GM23338 (cell line): ENCODE data around the gene BTN3A1. TPM values are rescaled to one million over a fixed set of nuclear protein-coding genes. Genes with fewer than 3 reads are reported as not detected.

Experiments used
- ATAC-seq: fragments of 200-7000 bp; cut with Tn5 transposase; 3 replicates; pipeline ENCODE4 v1.9.1; 2020
- DNase-seq: peaks from one replicate; pipeline ENCODE4 v3.0.0-alpha.2; 2015; ENCODE audit warnings: low spot score
- H2AFZ ChIP-seq: fragments of 200-600 bp; sonication (generic); 2 replicates; pipeline ENCODE4 v1.8.0; 2016; ENCODE audit warnings: antibody characterized with exemption, mild to moderate bottlenecking, moderate library complexity
- H3F3A ChIP-seq: fragments of 200-600 bp; sonication (generic); replicated peaks from 2 replicates; pipeline ENCODE4 v1.8.0; 2017; ENCODE audit warnings: antibody characterized with exemption, mixed run types, low read depth
- H3K27ac ChIP-seq: fragments of 200-600 bp; sonication (generic); 2 replicates; pipeline ENCODE4 v1.6.1; 2016; ENCODE audit warnings: low read depth
- H3K27me3 ChIP-seq: fragments of 200-600 bp; sonication (generic); 2 replicates; pipeline ENCODE4 v1.8.0; 2016; ENCODE audit warnings: mild to moderate bottlenecking, mixed run types, moderate library complexity; ENCODE audit not compliant: insufficient read depth
- H3K36me3 ChIP-seq: fragments of 200-600 bp; sonication (generic); 2 replicates; pipeline ENCODE4 v1.8.0; 2016; ENCODE audit warnings: mild to moderate bottlenecking; ENCODE audit not compliant: insufficient read depth
- H3K4me1 ChIP-seq: fragments of 200-600 bp; sonication (generic); 2 replicates; pipeline ENCODE4 v1.8.0; 2016; ENCODE audit warnings: mild to moderate bottlenecking, moderate library complexity; ENCODE audit not compliant: insufficient read depth
- H3K4me2 ChIP-seq: fragments of 200-600 bp; sonication (generic); 2 replicates; pipeline ENCODE4 v1.7.1; 2017; ENCODE audit warnings: mixed run types
- H3K4me3 ChIP-seq: fragments of 200-600 bp; sonication (generic); 2 replicates; pipeline ENCODE4 v1.6.1; 2016; ENCODE audit warnings: mixed run types
- H3K79me2 ChIP-seq: fragments of 200-600 bp; sonication (generic); replicated peaks from 2 replicates; pipeline ENCODE4 v1.8.0; 2017; ENCODE audit warnings: mild to moderate bottlenecking; ENCODE audit not compliant: insufficient read depth
- H3K9me2 ChIP-seq: fragments of 200-600 bp; sonication (generic); 2 replicates; pipeline ENCODE4 v1.8.0; 2017; ENCODE audit not compliant: insufficient read depth
- H4K20me1 ChIP-seq: fragments of 200-600 bp; sonication (generic); replicated peaks from 2 replicates; pipeline ENCODE4 v1.8.0; 2017; ENCODE audit warnings: mild to moderate bottlenecking; ENCODE audit not compliant: insufficient read depth
- H3K27ac Mint-ChIP-seq: 2 replicates; pipeline ENCODE4 v1.8.0; 2020; ENCODE audit warnings: inconsistent platforms, mild to moderate bottlenecking, moderate library complexity, mixed read lengths
- H3K27me3 Mint-ChIP-seq: 3 replicates; pipeline ENCODE4 v1.8.0; 2022; ENCODE audit warnings: low read depth, mild to moderate bottlenecking, moderate library complexity, mixed read lengths, inconsistent platforms; ENCODE audit not compliant: insufficient read depth, poor library complexity
- H3K36me3 Mint-ChIP-seq: 3 replicates; pipeline ENCODE4 v1.8.0; 2021; ENCODE audit warnings: low read depth, mild to moderate bottlenecking, inconsistent platforms, moderate library complexity, mixed read lengths
- H3K4me1 Mint-ChIP-seq: 3 replicates; pipeline ENCODE4 v1.8.0; 2020; ENCODE audit warnings: mild to moderate bottlenecking, inconsistent platforms, mixed read lengths
- H3K4me3 Mint-ChIP-seq: 3 replicates; pipeline ENCODE4 v1.8.0; 2021; ENCODE audit warnings: moderate library complexity, mild to moderate bottlenecking, inconsistent platforms, mixed read lengths
- H3K9me3 Mint-ChIP-seq: 3 replicates; pipeline ENCODE4 v1.8.0; 2020; ENCODE audit warnings: moderate library complexity, mild to moderate bottlenecking, inconsistent platforms, mixed read lengths
- CREB1 ChIP-seq: fragments of 250-450 bp; sonication (Bioruptor Pico); IDR thresholded peaks from 2 replicates; pipeline ENCODE4 v1.5.0; 2020; ENCODE audit warnings: low read depth, mild to moderate bottlenecking, moderate library complexity
- CTCF ChIP-seq, 2 experiments: fragments of 200-600 bp in 1 of 2; sonication (generic) in 1 of 2; conservative IDR thresholded peaks; 2 replicates each; pipeline versions ENCODE4 v1.5.1 to v1.6.1; 2016 to 2017; ENCODE audit warnings: antibody characterized with exemption in 2 of 2, low read depth in 2 of 2, mild to moderate bottlenecking in 2 of 2, moderate library complexity in 1 of 2
- EZH2 ChIP-seq: fragments of 200-600 bp; sonication (generic); IDR thresholded peaks from one replicate; pipeline ENCODE4 v1.8.0; 2017; ENCODE audit warnings: antibody characterized with exemption, mild to moderate bottlenecking, low read depth; ENCODE audit not compliant: unreplicated experiment
- EZH2phosphoT487 ChIP-seq: fragments of 200-600 bp; sonication (generic); IDR thresholded peaks from one replicate; pipeline ENCODE4 v1.8.1; 2018; ENCODE audit warnings: antibody characterized with exemption; ENCODE audit not compliant: unreplicated experiment
- JUNB ChIP-seq: IDR thresholded peaks from one replicate; pipeline ENCODE4 v1.6.1; 2016; ENCODE audit warnings: antibody characterized with exemption; ENCODE audit not compliant: unreplicated experiment
- NANOG ChIP-seq: IDR thresholded peaks from 2 replicates; pipeline ENCODE4 v1.6.1; 2016; ENCODE audit warnings: antibody characterized with exemption, borderline replicate concordance
- POLR2AphosphoS5 ChIP-seq: IDR thresholded peaks from 2 replicates; pipeline ENCODE4 v1.6.1; 2016; ENCODE audit warnings: antibody characterized with exemption, low read depth
- STAT1 ChIP-seq: IDR thresholded peaks from one replicate; pipeline ENCODE4 v1.6.1; 2016; ENCODE audit warnings: antibody characterized with exemption; ENCODE audit not compliant: unreplicated experiment
- ZNF114 ChIP-seq: fragments of 250-450 bp; sonication (Bioruptor Pico); IDR thresholded peaks from 2 replicates; pipeline ENCODE4 v1.5.0; 2020; ENCODE audit warnings: mild to moderate bottlenecking, moderate library complexity
- ZNF331 ChIP-seq: fragments of 250-450 bp; sonication (Bioruptor Pico); IDR thresholded peaks from 2 replicates; pipeline ENCODE4 v1.5.0; 2020; ENCODE audit warnings: low read depth, mild to moderate bottlenecking, moderate library complexity
- ZNF462 ChIP-seq: fragments of 250-450 bp; sonication (Bioruptor Pico); IDR thresholded peaks from 2 replicates; pipeline ENCODE4 v1.5.0; 2020; ENCODE audit warnings: mild to moderate bottlenecking, moderate library complexity
- polyA plus RNA-seq: library from polyadenylated mRNA; unstranded; fragments of >200 nt; fragmentation: Nextera tagmentation; extraction: Ambion mirVana; gene quantifications from 2 replicates; pipeline ENCODE4 v1.2.1, GENCODE V29; 2016
- total RNA-seq: library from RNA; depleted of rRNA; stranded (reverse); fragments of >200 nt; shearing (Covaris generic); gene quantifications from 2 replicates; pipeline ENCODE4 v1.2.3, GENCODE V29; 2014
- TF ChIP-seq, protein P1 (sequence below): IDR thresholded peaks from one replicate; pipeline ENCODE4 v1.6.1; 2018; ENCODE audit warnings: antibody characterized with exemption; ENCODE audit not compliant: unreplicated experiment
- TF ChIP-seq, protein P2 (sequence below): IDR thresholded peaks from 2 replicates; pipeline ENCODE4 v1.6.1; 2016; ENCODE audit warnings: antibody characterized with exemption

The BTN3A1 gene
- total and polyA plus RNA-seq, 2 experiments from 2014 or later: 2.4 to 4.0 TPM

GRCh38 chr6:26452631-26453235 lies 50.7 kb downstream of the BTN3A1 start:
- ATAC-seq: no peak

More at GRCh38 chr6:26452631-26453235, 50.7 kb downstream of the BTN3A1 start:
- no peaks in the 10 kb centered on the region for H3F3A ChIP-seq
- no peaks in the 10 kb centered on the region for H4K20me1 ChIP-seq
- H3K4me1 ChIP-seq: no peaks in the 10 kb centered on the region; the same call in 1 of the 2 replicates
- no peaks in the 10 kb centered on the region for H3K36me3 ChIP-seq
- no peaks in the 10 kb centered on the region for H3K9me2 ChIP-seq
- H2AFZ ChIP-seq: no peak overlapping the region
- Mint-ChIP-seq H3K36me3 (no peaks in the 10 kb centered on the region), H3K9me3 (no peaks in the 10 kb centered on the region), H3K27ac (no peak overlapping the region), H3K4me3 (no peak overlapping the region), H3K27me3 (peaks cover 3% of the 10 kb centered on the region), H3K4me1 (peaks cover 11% of the 10 kb centered on the region)
- TF ChIP-seq ZNF114 (CRISPR knock-in tag) (no peak), EZH2 (no peak), STAT1 (no peak), CREB1 (CRISPR knock-in tag) (no peak), ZNF462 (no peak), EZH2phosphoT487 (no peak), NANOG (no peak), JUNB (no peak), POLR2AphosphoS5 (no peak), ZNF331 (CRISPR knock-in tag) (no peak), CTCF (conservative IDR thresholded peaks at IDR 0.05; ENCODE audit: low read depth in 2 of 2) (no peak)
- TF ChIP-seq, protein P1, sequence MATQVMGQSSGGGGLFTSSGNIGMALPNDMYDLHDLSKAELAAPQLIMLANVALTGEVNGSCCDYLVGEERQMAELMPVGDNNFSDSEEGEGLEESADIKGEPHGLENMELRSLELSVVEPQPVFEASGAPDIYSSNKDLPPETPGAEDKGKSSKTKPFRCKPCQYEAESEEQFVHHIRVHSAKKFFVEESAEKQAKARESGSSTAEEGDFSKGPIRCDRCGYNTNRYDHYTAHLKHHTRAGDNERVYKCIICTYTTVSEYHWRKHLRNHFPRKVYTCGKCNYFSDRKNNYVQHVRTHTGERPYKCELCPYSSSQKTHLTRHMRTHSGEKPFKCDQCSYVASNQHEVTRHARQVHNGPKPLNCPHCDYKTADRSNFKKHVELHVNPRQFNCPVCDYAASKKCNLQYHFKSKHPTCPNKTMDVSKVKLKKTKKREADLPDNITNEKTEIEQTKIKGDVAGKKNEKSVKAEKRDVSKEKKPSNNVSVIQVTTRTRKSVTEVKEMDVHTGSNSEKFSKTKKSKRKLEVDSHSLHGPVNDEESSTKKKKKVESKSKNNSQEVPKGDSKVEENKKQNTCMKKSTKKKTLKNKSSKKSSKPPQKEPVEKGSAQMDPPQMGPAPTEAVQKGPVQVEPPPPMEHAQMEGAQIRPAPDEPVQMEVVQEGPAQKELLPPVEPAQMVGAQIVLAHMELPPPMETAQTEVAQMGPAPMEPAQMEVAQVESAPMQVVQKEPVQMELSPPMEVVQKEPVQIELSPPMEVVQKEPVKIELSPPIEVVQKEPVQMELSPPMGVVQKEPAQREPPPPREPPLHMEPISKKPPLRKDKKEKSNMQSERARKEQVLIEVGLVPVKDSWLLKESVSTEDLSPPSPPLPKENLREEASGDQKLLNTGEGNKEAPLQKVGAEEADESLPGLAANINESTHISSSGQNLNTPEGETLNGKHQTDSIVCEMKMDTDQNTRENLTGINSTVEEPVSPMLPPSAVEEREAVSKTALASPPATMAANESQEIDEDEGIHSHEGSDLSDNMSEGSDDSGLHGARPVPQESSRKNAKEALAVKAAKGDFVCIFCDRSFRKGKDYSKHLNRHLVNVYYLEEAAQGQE: no peak
- TF ChIP-seq, protein P2, sequence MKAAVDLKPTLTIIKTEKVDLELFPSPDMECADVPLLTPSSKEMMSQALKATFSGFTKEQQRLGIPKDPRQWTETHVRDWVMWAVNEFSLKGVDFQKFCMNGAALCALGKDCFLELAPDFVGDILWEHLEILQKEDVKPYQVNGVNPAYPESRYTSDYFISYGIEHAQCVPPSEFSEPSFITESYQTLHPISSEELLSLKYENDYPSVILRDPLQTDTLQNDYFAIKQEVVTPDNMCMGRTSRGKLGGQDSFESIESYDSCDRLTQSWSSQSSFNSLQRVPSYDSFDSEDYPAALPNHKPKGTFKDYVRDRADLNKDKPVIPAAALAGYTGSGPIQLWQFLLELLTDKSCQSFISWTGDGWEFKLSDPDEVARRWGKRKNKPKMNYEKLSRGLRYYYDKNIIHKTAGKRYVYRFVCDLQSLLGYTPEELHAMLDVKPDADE: no peak
- no peaks in the 10 kb centered on the region for H3K27me3 ChIP-seq
- H3K27ac ChIP-seq: no peak overlapping the region
- DNase-seq: no peak
- H3K4me2 ChIP-seq: no peak overlapping the region
- no peak overlapping the region for H3K4me3 ChIP-seq
- H3K79me2 ChIP-seq: no peaks in the 10 kb centered on the region
